Endodermal cell (in vitro differentiated cells): ENCODE data around the gene SMIM38. TPM values are rescaled to one million over a fixed set of nuclear protein-coding genes. Genes with fewer than 3 reads are reported as not detected.
A peak's percentile ranks its signal among the peaks of the same experiment; 100 is the strongest.

Source experiments
- DNase-seq: peaks from one replicate; pipeline ENCODE4 v3.0.0-alpha.2; 2017
- H3K27ac ChIP-seq: 2 replicates; pipeline ENCODE4 v1.5.1; 2013; ENCODE audit warnings: mild to moderate bottlenecking, low read depth, low read length, moderate library complexity
- H3K27me3 ChIP-seq: 2 replicates; pipeline ENCODE4 v1.6.1; 2013; ENCODE audit warnings: mild to moderate bottlenecking, low read length, moderate library complexity; ENCODE audit not compliant: insufficient read depth, control insufficient read depth, poor library complexity, severe bottlenecking
- H3K36me3 ChIP-seq: 2 replicates; pipeline ENCODE4 v1.7.0; 2013; ENCODE audit warnings: mild to moderate bottlenecking, low read length, moderate library complexity; ENCODE audit not compliant: control insufficient read depth, insufficient read depth
- H3K4me1 ChIP-seq: one replicate; pipeline ENCODE4 v1.7.0; 2013; ENCODE audit warnings: low read length; ENCODE audit not compliant: control insufficient read depth, insufficient read depth
- H3K4me3 ChIP-seq: 2 replicates; pipeline ENCODE4 v1.5.1; 2013; ENCODE audit warnings: mild to moderate bottlenecking, low read length, moderate library complexity
- H3K9ac ChIP-seq: 2 replicates; pipeline ENCODE4 v1.6.1; 2013; ENCODE audit warnings: mild to moderate bottlenecking, low read length, moderate library complexity; ENCODE audit not compliant: poor library complexity, severe bottlenecking; ENCODE audit errors: extremely low read depth
- H3K9me3 ChIP-seq: 2 replicates; pipeline ENCODE4 v1.6.1; 2013; ENCODE audit warnings: mild to moderate bottlenecking, low read length, moderate library complexity; ENCODE audit not compliant: control insufficient read depth
- H3K27ac Mint-ChIP-seq: 2 replicates; pipeline ENCODE4 v1.8.0; 2020; ENCODE audit warnings: mixed read lengths
- H3K27me3 Mint-ChIP-seq: 2 replicates; pipeline ENCODE4 v1.8.0; 2021; ENCODE audit warnings: mild to moderate bottlenecking, mixed read lengths; ENCODE audit not compliant: insufficient read depth
- H3K36me3 Mint-ChIP-seq: 2 replicates; pipeline ENCODE4 v1.8.0; 2020; ENCODE audit warnings: low read depth, mixed read lengths
- H3K4me1 Mint-ChIP-seq: 2 replicates; pipeline ENCODE4 v1.8.0; 2020; ENCODE audit warnings: mixed read lengths
- H3K4me3 Mint-ChIP-seq: 2 replicates; pipeline ENCODE4 v1.8.0; 2020; ENCODE audit warnings: mild to moderate bottlenecking, moderate library complexity, mixed read lengths
- H3K9me3 Mint-ChIP-seq: 2 replicates; pipeline ENCODE4 v1.8.0; 2020; ENCODE audit warnings: mild to moderate bottlenecking, mixed read lengths
- WGBS, 2 experiments: methylation state at CpG; one replicate each; pipeline versions ENCODE4 v1.1.5 to v1.1.7; 2013; ENCODE audit warnings: missing lambda C conversion rate in 2 of 2, mixed read lengths in 1 of 2; ENCODE audit not compliant: insufficient coverage in 1 of 2, insufficient read length in 1 of 2; 5-methylcytosine and 5-hydroxymethylcytosine counted together
- total RNA-seq, 2 donors: library from RNA; stranded (reverse); fragmentation: NEBNext Ultra II Directional in 1 of 2; extraction: Animal tissue kit (Norgen Biotek cat#: 25700) in 1 of 2; gene quantifications; 2 replicates in 1 of 2; 3 replicates in 1 of 2; pipeline ENCODE4 v1.2.1, GENCODE V29; 2021
- TF ChIP-seq, protein P1 (sequence below): fragments of 200-600 bp; sonication (generic); conservative IDR thresholded peaks from 2 replicates; pipeline ENCODE4 v1.5.0; 2021; ENCODE audit warnings: antibody characterized with exemption, mild to moderate bottlenecking

Gene SMIM38
- total RNA-seq, 2 donors from 2014 or later = 0.20 to 0.64 TPM

DNA sequence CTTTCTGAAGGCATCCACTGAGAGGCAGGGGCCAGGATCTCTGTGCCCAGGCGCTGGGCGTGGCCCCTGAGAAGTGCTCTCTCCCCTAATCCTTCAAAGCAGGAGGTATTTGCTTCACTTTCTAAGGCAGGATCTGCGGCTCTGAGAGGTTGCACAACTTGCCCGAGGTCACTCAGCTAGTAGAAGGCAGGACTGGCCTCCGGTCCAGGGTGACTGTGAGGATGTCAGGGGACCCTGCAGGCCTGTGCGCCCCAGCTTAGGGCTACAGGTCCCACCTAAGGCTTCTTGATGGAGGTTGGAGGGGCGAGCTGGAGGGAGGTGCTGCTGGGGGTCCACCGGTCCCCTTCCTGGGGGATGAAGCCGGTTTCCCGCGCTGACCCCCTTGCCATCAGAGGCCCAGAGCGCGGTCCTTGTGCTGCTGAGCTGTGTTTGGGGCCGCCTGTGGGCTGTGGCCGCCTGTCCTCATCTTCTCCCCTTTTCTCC lies 979 bp downstream of the SMIM38 start:
- TF ChIP-seq, protein P1, sequence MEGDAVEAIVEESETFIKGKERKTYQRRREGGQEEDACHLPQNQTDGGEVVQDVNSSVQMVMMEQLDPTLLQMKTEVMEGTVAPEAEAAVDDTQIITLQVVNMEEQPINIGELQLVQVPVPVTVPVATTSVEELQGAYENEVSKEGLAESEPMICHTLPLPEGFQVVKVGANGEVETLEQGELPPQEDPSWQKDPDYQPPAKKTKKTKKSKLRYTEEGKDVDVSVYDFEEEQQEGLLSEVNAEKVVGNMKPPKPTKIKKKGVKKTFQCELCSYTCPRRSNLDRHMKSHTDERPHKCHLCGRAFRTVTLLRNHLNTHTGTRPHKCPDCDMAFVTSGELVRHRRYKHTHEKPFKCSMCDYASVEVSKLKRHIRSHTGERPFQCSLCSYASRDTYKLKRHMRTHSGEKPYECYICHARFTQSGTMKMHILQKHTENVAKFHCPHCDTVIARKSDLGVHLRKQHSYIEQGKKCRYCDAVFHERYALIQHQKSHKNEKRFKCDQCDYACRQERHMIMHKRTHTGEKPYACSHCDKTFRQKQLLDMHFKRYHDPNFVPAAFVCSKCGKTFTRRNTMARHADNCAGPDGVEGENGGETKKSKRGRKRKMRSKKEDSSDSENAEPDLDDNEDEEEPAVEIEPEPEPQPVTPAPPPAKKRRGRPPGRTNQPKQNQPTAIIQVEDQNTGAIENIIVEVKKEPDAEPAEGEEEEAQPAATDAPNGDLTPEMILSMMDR = no peak
- Mint-ChIP-seq H3K4me1 (peaks cover 20% of the 10 kb centered on the region), H3K9me3 (no peaks in the 10 kb centered on the region), H3K27ac (no peak overlapping the region), H3K36me3 (no peaks in the 10 kb centered on the region), H3K4me3 (no peak overlapping the region), H3K27me3 (peaks cover 2% of the 10 kb centered on the region)
- DNase-seq = no peak
- H3K36me3 ChIP-seq = no peaks in the 10 kb centered on the region
- no peak overlapping the region for H3K4me3 ChIP-seq
- 92 to 94% methylated on average over 7 to 15 of the region's 15 CpGs for WGBS, 2 experiments
- H3K27me3 ChIP-seq = no peaks in the 10 kb centered on the region
- H3K4me1 ChIP-seq = no peaks in the 10 kb centered on the region
- peak overlapping the region; percentile 95 for H3K27ac ChIP-seq
- H3K9me3 ChIP-seq = no peaks in the 10 kb centered on the region
- H3K9ac ChIP-seq = no peak overlapping the region

DNA sequence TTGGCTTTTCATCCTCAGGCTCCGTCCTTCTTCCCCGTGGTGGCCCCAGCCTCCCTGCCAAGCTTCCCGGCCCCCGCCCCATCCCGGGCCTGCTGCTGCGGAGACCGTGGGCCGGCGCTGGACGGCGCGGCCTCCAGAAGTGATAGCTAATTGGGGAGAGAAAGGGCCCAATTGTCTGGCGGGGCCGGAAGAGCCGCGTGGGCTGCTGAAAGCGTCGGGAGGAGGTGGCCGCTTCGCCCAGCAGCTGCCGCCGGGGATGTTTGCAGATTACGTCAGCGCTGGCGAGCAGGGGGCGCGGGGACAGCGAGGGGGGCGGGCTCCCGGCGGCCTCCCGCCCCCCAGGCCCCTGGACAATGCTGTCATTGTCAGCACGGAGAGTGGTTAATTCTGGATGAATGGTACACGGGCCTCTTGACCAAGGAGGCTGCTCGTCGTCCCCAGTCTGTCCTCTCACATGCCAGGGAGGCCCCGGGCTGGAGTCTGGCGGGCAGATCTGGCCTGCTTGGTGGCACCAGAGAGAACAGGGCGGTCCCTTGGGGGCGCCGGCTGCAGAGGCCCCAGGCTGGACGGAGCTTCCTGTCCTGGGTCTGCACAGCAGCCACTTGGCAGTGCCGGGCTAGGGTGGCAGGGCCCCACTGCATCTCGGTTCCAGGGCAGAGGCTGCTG lies 1.6 kb downstream of the SMIM38 start:
- Mint-ChIP-seq H3K9me3 (no peaks in the 10 kb centered on the region), H3K27ac (no peak overlapping the region), H3K4me3 (no peak overlapping the region), H3K27me3 (peaks cover 2% of the 10 kb centered on the region), H3K36me3 (no peaks in the 10 kb centered on the region), H3K4me1 (peaks cover 14% of the 10 kb centered on the region)
- H3K9me3 ChIP-seq = no peaks in the 10 kb centered on the region
- H3K9ac ChIP-seq = no peak overlapping the region
- DNase-seq = no peak
- H3K4me1 ChIP-seq = no peaks in the 10 kb centered on the region
- H3K27ac ChIP-seq = peak overlapping the region; percentile 95
- no peak overlapping the region for H3K4me3 ChIP-seq
- WGBS, 2 experiments = 62 to 81% methylated on average over 22 to 44 of the region's 44 CpGs
- no peaks in the 10 kb centered on the region for H3K27me3 ChIP-seq
- H3K36me3 ChIP-seq = no peaks in the 10 kb centered on the region
- TF ChIP-seq, protein P1 = no peak

DNA sequence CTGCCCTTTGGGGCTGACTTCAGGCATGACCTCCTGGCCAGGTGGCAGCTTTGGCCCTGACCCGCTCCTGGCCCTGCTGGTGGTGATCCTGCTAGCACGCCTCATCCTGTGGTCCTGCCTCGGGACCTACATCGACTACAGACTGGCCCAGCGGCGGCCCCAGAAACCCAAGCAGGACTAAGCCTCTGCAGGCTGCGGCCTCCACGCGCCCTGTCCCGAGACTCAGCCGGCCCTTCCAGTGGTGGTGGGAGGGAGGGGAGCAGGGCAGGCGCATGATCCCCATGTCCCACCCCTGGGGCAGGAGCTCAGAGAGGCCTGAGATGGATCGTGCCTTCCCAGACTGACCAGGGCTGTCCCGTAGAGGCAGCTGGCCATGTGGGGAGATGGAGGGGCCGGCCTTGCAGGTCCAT lies 2.1 kb downstream of the SMIM38 start:
- H3K4me3 Mint-ChIP-seq = no peak overlapping the region
- H3K27ac Mint-ChIP-seq = no peak overlapping the region
- Histone ChIP-seq H3K27me3 (no peaks in the 10 kb centered on the region), H3K4me1 (no peaks in the 10 kb centered on the region), H3K4me3 (no peak overlapping the region), H3K36me3 (no peaks in the 10 kb centered on the region), H3K9ac (no peak overlapping the region), H3K27ac (peak overlapping the region; percentile 95), H3K9me3 (no peaks in the 10 kb centered on the region)
- no peaks in the 10 kb centered on the region for H3K27me3 Mint-ChIP-seq
- H3K4me1 Mint-ChIP-seq = peaks cover 9% of the 10 kb centered on the region
- H3K36me3 Mint-ChIP-seq = no peaks in the 10 kb centered on the region
- WGBS, 2 experiments = 97 to 98% methylated on average over 9 to 15 of the region's 15 CpGs
- no peak for DNase-seq
- peaks cover 1% of the 10 kb centered on the region for H3K9me3 Mint-ChIP-seq
- TF ChIP-seq, protein P1 = no peak
